Heart left ventricle (tissue), 16 donors: Measurements from ENCODE around the gene IL1RAP. TPM values are rescaled to one million over a fixed set of nuclear protein-coding genes. Genes with fewer than 3 reads are reported as not detected.

ENCODE experiments used
- ATAC-seq, 4 donors: fragments of 200-7000 bp; cut with Tn5 transposase; one replicate each; pipeline ENCODE4 v1.9.1; 2020 to 2022; ENCODE audit warnings: moderate library complexity in 4 of 4, mild to moderate bottlenecking in 3 of 4, moderate number of reproducible peaks in 1 of 4
- DNase-seq, 5 donors: peaks; one replicate each; pipeline ENCODE4 v3.0.0-alpha.2; 2020
- H3K27ac ChIP-seq, 12 donors: fragments of 200-600 bp; sonication (generic) in 4 of 12; one replicate each; pipeline versions ENCODE4 v1.5.0 to v1.8.0; 2016 to 2022; ENCODE audit warnings: mild to moderate bottlenecking in 2 of 12
- H3K27me3 ChIP-seq, 9 donors: fragments of 200-600 bp; sonication (generic) in 2 of 9; one replicate each; pipeline versions ENCODE4 v1.5.1 to v1.8.0; 2016 to 2022; ENCODE audit warnings: mild to moderate bottlenecking in 3 of 9
- H3K36me3 ChIP-seq, 9 donors: fragments of 200-600 bp; sonication (generic) in 2 of 9; one replicate each; pipeline versions ENCODE4 v1.5.0 to v1.8.0; 2018 to 2022; ENCODE audit warnings: mild to moderate bottlenecking in 2 of 9
- H3K4me1 ChIP-seq, 12 donors: fragments of 200-600 bp; sonication (generic) in 4 of 12; one replicate each; pipeline versions ENCODE4 v1.5.0 to v1.8.0; 2016 to 2022; ENCODE audit warnings: mild to moderate bottlenecking in 3 of 12
- H3K4me3 ChIP-seq, 12 donors: fragments of 200-600 bp; sonication (generic) in 4 of 12; one replicate each; pipeline versions ENCODE4 v1.5.0 to v1.8.0; 2017 to 2022; ENCODE audit warnings: mild to moderate bottlenecking in 9 of 12, moderate library complexity in 4 of 12
- H3K9me3 ChIP-seq, 12 donors: fragments of 200-600 bp; sonication (generic) in 4 of 12; one replicate each; pipeline versions ENCODE4 v1.5.0 to v1.8.0; 2016 to 2022; ENCODE audit warnings: mild to moderate bottlenecking in 1 of 12
- CTCF ChIP-seq, 12 donors: fragments of 200-600 bp; sonication (generic) in 4 of 12; IDR thresholded peaks; one replicate each; pipeline versions ENCODE4 v1.5.0 to v1.8.0; 2018 to 2022; ENCODE audit warnings: antibody characterized with exemption in 12 of 12, mild to moderate bottlenecking in 5 of 12
- POLR2A ChIP-seq, 2 donors: fragments of 450-650 bp; IDR thresholded peaks; one replicate each; pipeline ENCODE4 v1.6.1; 2017; ENCODE audit warnings: antibody characterized with exemption in 2 of 2, mild to moderate bottlenecking in 2 of 2, moderate library complexity in 2 of 2
- WGBS, 4 donors: extraction: QIAGEN DNeasy Blood & Tissue Kit in 2 of 4; methylation state at CpG; one replicate each; pipeline versions ENCODE4 v1.1.5 to v1.1.7; 2013 to 2018; 5-methylcytosine and 5-hydroxymethylcytosine counted together
- intact Hi-C, 10 donors: fragments of 100-400 bp; cut with DNase I; formaldehyde crosslinking; loops; one replicate each; pipeline versions ENCODE4 v1.11.1 to v1.14.2; 2022
- polyA plus RNA-seq, 2 donors: library from polyadenylated mRNA; stranded (reverse); fragments of 200-250 nt; gene quantifications; one replicate each; pipeline ENCODE4 v1.2.3, GENCODE V29; 2013
- total RNA-seq, 9 donors: library from RNA; depleted of rRNA in 2 of 9; stranded (reverse); fragments of >200 nt in 2 of 9; fragmentation: NEBNext Ultra II Directional in 3 of 9; extraction: Animal tissue kit (Norgen Biotek cat#: 25700) in 3 of 9; gene quantifications; one replicate each; pipeline versions ENCODE4 v1.1.0 to v1.2.4, GENCODE V29; 2016 to 2023
- donor health status: ischemic (EF 13 %, LVEDD 7.1; RV severe dilation, severe dysfunction).
- donor health status: healthy with polysubstance abuse.
- donor health status: DM: no; HTN: yes; CAD: no.
- donor health status: DM: no; HTN: no; CAD: no.
- donor health status: ischemic (EF 25% LVEDD 6.9; RV normal size, moderate dysfunction).
- donor health status: ischemic (EF 25% LVEDD 5.7; RV mildly dilated, moderate dysfunction).
- donor health status: healthy.
- donor health status: DM: yes; HTN: yes; CAD: no.
- donor health status: ischemic (EF 35%, LVEDD 5.7; RV mildly dilated, moderate dysfunction).
- donor health status: nonischemic (EF 11% LVEDD 7.7; RV severe dilation, severe dysfunction).
- donor health status: DM: yes; HTN: yes; CAD: no.
- donor health status: PGD.
- donor health status: ischemic (EF 29% LVEDD 5.4; RV normal size, mild dysfunction).
- donor health status: nonischemic (EF 23%, LVEDD 6.1; RV moderate dilation, normal function).

IL1RAP gene
- total and polyA plus RNA-seq, 11 donors = 1.6 to 16.4 (median 8.2) TPM

DNA sequence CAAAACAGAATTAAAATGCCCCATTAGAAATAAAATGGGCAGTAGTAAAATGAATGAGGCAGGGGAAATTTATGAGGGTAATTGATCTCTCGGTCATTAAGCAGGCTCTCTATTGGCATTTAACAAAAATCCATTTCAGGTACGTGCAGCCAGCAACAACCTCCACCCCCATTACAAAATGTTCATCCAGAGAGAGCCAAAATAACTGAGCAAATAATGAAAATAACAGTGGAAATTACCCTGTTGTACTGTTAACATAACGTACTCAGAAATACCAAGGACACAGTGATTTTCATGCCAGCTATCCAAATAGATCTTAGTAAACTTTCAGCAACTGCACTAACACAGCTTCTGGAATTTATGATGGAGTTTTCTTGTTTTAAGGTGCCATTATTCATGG is 127.7 kb downstream of the IL1RAP start:
- H3K4me3 ChIP-seq = no peak overlapping the region
- WGBS, 4 donors = 94 to 96% (median 96%) methylated on average over 3 of the region's 3 CpGs
- no peak overlapping the region for H3K27ac ChIP-seq
- intact Hi-C loops = no loop called here
- no peaks in the 10 kb centered on the region for H3K9me3 ChIP-seq
- H3K4me1 ChIP-seq = no peaks in the 10 kb centered on the region
- no peak for ATAC-seq
- TF ChIP-seq CTCF (IDR thresholded peaks at IDR 0.05) = no peak
- TF ChIP-seq POLR2A (IDR thresholded peaks at IDR 0.05) = no peak
- DNase-seq = no peak
- peaks cover 0 to 13% (median 4%) of the 10 kb centered on the region in 9 donors for H3K36me3 ChIP-seq
- no peaks in the 10 kb centered on the region for H3K27me3 ChIP-seq

GRCh38 chr3:190642016-190642415 is 128.1 kb downstream of the IL1RAP start:
- Histone ChIP-seq H3K27ac (no peak overlapping the region), H3K9me3 (no peaks in the 10 kb centered on the region), H3K4me1 (no peaks in the 10 kb centered on the region), H3K36me3 (peaks cover 0 to 15% (median 4%) of the 10 kb centered on the region in 9 donors), H3K27me3 (no peaks in the 10 kb centered on the region), H3K4me3 (no peak overlapping the region)
- intact Hi-C loops = no loop called here
- ATAC-seq (no peak), DNase-seq (no peak)
- 85 to 95% (median 93%) methylated on average over 6 of the region's 6 CpGs for WGBS, 4 donors
- TF ChIP-seq POLR2A (IDR thresholded peaks at IDR 0.05) = no peak
- TF ChIP-seq CTCF (IDR thresholded peaks at IDR 0.05) = no peak

GRCh38 chr3:190644035-190644434 is 130.2 kb downstream of the IL1RAP start:
- Histone ChIP-seq H3K4me3 (no peak overlapping the region), H3K27me3 (no peaks in the 10 kb centered on the region), H3K9me3 (no peaks in the 10 kb centered on the region), H3K27ac (no peak overlapping the region), H3K4me1 (no peaks in the 10 kb centered on the region), H3K36me3 (peaks cover 0 to 28% (median 4%) of the 10 kb centered on the region in 9 donors)
- TF ChIP-seq POLR2A (IDR thresholded peaks at IDR 0.05) (no peak), CTCF (IDR thresholded peaks at IDR 0.05) (no peak)
- intact Hi-C loops = no loop called here
- ATAC-seq (no peak), DNase-seq (no peak)
- 72 to 79% (median 78%) methylated on average over 2 of the region's 2 CpGs for WGBS, 4 donors

GRCh38 chr3:190644766-190645165 is 130.9 kb downstream of the IL1RAP start:
- intact Hi-C loops = no loop called here
- Histone ChIP-seq H3K27me3 (no peaks in the 10 kb centered on the region), H3K9me3 (no peaks in the 10 kb centered on the region), H3K27ac (no peak overlapping the region), H3K4me3 (no peak overlapping the region), H3K4me1 (peaks cover 0 to 3% (median 0%) of the 10 kb centered on the region in 12 donors), H3K36me3 (peaks cover 0 to 28% (median 4%) of the 10 kb centered on the region in 9 donors)
- ATAC-seq (no peak), DNase-seq (no peak)
- TF ChIP-seq POLR2A (IDR thresholded peaks at IDR 0.05) (no peak), CTCF (IDR thresholded peaks at IDR 0.05) (no peak)
- 88 to 97% (median 94%) methylated on average over 5 of the region's 5 CpGs for WGBS, 4 donors
